HG02759 (cell line): Measurements from ENCODE around the gene SMIM10.
"Not testable (repeated sequence)": the region's sequence is repeated elsewhere in the genome, so short reads cannot be mapped to it uniquely, and the experiment has no call there.

Experiments
- ATAC-seq: cut with Tn5 transposase; IDR thresholded peaks from one replicate; pipeline ENCODE4 v1.9.1; 2021; ENCODE audit warnings: mild to moderate bottlenecking, moderate library complexity; ENCODE audit not compliant: unreplicated experiment

The SMIM10 gene

DNA sequence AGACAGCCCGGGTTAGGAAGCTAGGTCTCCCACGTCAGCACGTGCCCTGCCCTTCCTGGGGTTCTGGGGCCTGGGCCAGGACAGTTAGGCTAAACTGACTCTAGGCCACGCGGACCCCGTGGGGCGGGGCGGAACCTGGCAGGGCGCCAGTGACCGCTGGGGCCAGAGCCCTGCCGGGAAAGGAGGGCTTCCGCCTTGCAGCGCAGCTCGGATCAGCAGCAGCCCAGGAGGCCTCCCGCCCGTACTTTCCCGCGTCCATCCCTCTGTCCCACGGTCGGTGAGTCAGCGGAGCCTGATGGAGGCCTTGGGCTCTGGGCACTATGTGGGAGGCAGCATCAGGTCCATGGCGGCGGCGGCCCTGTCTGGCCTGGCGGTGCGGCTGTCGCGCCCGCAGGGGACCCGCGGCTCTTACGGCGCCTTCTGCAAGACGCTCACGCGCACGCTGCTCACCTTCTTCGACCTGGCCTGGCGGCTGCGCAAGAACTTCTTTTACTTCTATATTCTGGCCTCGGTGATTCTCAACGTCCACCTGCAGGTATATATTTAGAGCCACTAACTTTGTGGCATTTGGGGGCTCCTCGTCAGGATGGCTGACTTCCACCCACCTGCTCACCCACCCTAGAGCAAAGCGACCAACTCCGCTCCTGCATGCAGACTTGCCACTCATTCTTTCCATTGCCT lies at the start of gene SMIM10:
Gene SMIM10 (plus strand): TSS at position 191 of the 681 bp plus-strand sequence. CDS start 105 bp downstream, at position 296.
- peak; percentile 68 for ATAC-seq

DNA sequence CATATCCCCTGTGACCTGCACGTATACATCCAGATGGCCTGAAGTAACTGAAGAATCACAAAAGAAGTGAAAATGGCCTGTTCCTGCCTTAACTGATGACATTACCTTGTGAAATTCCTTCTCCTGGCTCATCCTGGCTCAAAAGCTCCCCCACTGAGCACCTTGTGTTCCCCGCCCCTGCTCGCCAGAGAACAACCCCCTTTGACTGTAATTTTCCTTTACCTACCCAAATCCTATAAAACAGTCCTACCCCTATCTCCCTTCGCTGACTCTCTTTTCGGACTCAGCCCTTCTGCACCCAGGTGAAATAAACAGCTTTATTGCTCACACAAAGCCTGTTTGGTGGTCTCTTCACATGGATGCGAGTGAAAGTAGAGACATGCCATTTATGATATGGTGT lies 44.4 kb upstream of the SMIM10 start:
- ATAC-seq: not testable (repeated sequence)

DNA sequence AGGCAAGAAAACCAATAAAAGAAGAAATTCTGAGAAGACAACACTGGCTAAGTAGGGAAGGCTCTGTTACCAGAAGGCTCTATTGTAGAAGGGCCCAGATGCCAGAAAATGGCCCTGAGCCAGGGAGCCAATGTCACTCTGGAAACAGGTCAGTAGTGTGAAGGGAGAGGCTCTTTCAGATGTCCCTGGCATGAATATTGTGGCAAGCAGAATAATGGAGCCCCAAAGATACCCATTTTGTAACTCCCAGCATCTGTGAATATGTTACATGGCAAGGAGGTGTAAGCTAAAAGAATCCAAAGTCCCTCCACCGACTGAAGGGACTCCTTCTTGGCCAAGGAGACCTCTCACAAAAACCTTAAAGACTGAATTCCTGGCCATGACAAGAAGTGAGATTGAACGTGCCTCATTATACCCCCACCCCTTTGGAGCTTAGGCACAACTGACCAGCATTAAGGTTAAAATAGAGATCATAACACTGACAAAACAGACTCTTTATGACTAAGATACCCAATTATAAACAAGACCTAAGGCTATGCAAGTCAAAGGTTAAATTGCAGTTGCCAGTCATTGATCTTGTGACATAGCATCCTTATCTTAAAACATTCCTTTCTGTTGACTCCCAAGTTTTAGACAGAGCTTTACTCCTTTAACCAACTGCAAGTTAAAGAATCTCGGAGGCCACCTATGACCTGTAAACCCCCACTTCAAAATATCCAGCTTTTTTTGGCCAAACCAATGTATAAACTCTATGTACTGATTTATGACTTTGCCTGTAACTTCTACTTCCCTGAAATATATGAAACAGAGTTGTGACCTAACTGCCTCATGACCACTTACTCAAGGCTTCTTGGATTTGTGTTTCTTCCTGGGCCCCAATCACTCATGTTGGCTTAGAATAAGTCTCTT lies 42.2 kb upstream of the SMIM10 start:
- no peak for ATAC-seq

DNA sequence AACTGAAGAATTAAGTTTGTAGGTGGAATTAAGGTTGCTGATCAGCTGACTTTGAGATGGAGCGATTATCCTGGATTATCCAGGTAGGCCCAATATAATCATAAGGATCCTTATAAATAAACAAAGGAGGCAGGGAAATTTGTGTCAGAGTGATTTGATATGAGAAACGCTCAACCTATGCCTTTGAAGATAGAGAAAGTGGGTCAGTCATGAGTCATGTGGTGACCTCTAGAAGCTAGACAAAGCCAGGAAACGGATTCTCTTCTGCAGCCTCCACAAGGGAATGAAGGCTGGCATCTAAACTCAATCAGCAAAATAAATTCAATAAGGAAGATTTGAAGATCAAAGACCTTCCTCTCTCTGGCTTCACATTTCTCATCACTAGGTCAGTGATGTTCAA lies 41.5 kb upstream of the SMIM10 start:
- no peak for ATAC-seq

DNA sequence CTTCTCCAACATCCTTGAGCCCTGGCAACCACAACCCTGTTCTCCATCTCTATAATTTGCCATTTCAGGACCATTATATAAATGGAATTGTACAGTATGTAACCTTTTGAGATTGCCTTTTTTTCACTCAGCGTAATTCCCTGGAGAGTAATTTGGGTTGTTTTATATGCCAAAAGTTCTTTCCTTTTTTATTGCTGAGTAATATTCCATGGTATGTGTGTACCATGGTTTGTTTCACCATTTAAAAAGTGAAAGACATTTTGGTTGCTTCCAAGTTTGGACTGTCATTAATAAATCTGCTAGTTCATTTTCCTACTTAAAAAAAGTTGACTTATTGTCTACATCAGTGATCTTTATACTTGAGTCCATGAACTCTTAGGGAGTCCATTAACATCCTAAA lies 33.0 kb upstream of the SMIM10 start:
- ATAC-seq: no peak

DNA sequence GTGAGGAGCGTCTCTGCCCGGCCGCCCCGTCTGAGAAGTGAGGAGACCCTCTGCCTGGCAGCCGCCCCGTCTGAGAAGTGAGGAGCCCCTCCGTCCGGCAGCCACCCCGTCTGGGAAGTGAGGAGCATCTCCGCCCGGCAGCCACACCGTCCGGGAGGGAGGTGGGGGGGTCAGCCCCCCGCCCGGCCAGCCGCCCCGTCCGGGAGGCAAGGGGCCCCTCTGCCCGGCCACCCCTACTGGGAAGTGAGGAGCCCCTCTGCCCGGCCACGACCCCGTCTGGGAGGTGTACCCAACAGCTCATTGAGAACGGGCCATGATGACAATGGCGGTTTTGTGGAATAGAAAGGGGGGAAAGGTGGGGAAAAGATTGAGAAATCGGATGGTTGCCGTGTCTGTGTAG lies 30.4 kb upstream of the SMIM10 start:
- not testable (repeated sequence) for ATAC-seq

DNA sequence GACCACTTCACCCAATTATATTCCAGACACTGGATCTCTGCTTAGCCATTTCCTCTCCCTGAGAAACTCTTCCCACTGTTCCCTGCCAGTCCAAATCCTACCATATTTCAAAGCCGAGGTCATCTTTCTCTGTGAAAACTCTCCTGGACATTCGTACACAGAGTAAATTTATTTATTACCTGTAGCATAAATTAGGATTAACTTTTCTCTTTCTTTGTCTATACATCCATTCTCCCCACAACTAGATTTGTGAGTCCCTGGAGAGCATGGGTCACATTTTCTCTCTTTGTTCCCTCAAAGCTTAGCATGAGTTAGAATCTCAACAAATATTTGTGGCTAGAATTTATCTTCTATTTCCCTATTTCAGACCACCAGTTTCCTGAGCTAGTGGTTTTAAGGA lies 27.8 kb upstream of the SMIM10 start:
- no peak for ATAC-seq

DNA sequence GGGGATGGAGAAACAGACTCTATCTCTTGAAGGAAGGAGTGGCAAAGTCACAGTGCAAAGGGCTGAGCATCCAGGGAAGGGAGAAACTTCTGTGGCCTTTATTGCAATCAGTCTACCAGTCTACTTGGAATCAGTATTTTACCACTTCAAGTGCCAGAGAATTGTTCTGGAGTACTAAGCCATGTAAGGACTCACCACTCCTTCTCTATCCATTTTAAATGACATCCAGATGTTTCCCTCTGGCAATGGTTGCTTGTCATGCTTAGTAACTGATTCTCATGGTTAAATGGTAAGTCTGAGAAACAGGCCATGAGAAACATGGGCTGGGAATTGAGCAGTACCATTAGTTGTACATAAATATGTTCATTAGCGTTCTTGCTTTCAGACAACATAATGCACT lies 21.1 kb upstream of the SMIM10 start:
- no peak for ATAC-seq

DNA sequence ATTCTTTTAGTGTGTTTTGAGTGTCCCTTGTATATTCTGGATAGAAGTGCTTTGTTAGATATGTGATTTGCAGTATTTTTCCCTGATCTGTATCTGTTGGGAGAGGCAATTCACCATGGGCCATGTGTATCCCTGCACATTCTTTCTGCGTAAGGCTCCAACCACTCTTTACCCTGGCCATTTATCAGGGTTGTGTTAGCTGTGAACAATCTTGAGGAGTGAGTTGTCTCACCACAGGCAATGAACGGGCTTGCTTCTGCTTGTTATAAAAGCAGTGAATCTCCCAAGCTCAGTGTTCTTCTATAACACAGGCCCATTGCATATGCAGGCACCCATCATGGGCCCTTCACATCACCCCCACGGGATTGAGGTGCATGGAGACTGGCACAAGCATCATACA lies 18.9 kb upstream of the SMIM10 start:
- no peak for ATAC-seq

DNA sequence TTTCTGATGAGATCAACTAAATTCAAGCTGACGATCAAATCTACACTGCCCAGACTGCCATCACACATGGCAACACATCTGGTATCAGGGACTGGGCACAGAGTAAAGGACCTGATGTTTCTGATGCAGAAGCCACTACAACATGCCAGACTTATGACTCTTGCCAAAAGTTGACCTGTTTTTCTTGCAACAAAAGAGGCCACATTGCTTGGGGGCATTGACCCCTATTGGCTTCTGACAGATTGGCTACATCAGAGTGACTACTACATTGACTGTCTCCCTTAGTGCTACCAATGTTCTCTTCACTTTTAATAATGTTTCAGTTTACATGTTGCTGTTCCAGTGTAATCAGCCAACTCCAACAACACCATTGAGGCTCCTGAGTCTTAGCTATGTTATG lies 15.3 kb upstream of the SMIM10 start:
- ATAC-seq: no peak

DNA sequence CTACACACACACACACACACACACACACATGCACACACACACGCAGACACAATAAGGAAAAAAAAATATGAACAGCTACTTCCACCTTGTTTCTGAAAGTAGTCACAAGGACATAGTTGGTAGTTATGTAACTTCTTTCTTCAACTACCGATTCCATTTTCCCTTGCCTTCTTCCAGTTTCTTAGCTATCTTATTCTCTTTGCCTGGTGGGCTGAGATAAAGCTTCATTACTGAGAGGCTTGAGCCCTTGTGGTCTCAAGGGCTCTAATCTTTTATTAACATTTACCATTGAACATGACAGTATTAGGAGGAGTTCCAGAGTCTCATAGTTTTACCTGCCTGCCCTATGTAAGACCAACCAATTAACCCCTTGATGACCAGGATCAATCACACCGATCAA lies 8.9 kb upstream of the SMIM10 start:
- no peak for ATAC-seq

DNA sequence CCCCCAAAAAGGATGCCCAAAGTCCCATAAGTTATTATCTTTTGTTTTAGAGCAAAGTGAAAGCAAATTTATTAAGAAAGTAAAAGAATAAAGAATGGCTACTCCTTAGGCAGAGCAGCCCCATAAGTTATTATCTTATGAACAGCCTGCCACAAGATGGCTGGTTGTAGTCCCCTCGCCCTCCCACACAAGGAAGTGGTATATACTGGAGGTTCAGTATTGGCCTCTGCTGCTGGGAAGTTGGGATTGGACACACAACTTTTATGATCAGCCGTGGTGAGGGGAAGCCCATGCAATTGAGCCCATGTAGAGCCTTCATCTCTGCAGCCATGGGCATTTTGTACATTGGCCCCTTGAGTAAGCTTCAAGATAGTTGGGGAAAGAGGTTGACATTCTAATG lies 8.0 kb upstream of the SMIM10 start:
- ATAC-seq: no peak

DNA sequence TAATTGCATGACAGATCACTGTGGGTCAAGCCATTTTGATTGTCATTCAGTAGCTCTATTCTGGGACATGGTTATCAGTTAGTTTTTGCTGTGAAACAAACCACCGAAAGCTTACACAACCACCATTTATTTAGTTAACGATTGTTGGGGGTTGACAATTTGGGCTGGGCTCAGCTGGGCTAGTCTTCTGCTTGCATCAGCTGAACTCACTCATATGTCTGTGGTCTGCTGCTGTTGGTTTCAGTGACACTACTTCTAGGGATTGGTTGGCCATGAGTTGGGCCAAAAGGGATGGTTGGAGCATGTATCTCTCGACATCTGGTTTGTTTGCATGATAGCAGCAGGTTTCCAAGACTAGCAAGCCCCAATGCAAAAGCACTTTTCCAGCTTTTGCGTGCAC lies 5.3 kb upstream of the SMIM10 start:
- ATAC-seq: no peak

DNA sequence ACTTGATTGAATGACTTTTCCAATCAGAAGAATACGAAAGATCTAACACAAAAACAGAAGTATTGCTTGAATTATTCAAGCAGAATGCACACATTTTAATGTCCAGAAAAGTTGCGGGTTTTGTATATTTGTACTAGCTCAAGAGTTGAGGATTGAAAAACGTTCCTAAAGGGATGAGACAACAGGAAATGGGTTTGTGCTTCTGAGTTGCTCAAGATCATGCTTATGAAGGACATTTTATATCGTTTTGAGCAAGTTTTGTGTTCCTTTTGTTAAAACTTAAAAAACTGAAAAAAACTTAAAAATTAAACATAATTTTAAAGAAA lies 353 bp upstream of the SMIM10 start:
- no peak for ATAC-seq

DNA sequence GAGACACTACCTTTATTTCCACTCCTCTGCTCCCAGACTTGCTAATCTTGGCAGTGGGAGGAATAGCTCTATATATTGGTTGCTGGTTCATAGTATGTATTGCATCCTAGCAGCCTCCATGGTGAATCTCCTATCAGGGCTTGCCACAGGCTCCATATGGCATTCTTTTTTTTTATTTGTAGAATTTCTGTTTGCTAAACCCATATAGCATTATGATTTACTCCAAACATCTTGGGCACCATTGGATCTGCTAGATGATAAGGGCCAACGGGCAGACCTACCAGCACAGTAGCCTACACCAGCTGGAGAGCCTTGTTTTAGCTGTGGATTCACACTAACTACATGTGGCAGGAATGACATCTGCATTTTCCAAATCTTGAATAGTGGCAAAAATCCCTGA lies 6.9 kb downstream of the SMIM10 start:
- no peak for ATAC-seq

DNA sequence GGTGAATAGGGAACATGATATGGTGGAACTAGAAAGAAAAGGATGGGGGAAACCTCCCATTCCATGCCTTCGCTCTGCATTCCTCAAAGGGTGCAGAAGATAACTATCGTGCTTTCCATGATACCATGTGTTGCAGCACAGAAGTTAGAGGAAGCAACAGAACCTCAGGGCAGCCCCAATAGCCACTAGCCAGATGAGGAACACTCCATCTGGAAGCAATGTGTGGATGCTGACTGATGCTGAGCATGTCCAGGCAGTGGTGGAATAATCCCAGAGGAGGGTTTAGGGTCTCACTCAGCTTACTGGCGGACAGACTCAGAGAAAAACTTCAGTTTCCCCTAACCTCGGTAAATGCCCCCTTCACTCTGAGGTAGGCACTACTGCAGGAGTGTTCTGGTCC lies 7.5 kb downstream of the SMIM10 start:
- ATAC-seq: no peak

DNA sequence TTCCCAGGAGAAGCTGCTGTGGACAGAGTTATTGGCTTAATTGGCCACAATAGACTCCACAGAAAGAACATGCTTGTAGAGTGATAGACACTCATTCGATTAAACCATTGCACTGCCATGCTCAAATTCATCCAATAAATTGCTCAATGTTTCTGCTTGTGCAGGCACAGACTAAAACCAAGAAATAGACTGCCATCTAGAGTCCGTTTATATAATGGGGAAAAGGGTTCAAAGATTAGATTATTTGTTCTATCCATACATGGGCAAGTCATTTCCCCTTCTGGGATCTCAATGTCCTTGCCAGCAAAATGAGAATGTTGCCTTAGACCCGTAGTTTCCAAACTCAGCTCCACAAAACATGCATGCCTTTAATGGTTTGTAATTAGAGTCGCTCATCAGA lies 8.7 kb downstream of the SMIM10 start:
- ATAC-seq: no peak

DNA sequence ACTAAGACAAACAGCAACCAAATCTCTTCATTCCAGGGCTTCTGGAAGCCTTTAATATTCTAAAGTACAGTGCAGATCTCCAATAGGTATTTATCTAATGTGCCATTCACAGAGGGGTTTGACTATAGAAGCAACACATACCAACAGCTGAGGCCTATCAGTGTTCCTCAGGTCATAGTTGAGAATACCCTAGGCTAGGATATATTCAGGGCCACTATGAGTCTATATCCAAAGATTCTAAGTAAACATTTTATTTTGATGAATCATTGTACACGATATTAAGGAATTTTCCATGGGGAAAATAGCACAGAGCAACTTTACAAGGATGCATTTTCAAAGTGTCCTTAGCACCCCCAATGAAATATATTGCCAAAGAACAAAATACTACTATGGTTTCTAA lies 9.7 kb downstream of the SMIM10 start:
- ATAC-seq: no peak

DNA sequence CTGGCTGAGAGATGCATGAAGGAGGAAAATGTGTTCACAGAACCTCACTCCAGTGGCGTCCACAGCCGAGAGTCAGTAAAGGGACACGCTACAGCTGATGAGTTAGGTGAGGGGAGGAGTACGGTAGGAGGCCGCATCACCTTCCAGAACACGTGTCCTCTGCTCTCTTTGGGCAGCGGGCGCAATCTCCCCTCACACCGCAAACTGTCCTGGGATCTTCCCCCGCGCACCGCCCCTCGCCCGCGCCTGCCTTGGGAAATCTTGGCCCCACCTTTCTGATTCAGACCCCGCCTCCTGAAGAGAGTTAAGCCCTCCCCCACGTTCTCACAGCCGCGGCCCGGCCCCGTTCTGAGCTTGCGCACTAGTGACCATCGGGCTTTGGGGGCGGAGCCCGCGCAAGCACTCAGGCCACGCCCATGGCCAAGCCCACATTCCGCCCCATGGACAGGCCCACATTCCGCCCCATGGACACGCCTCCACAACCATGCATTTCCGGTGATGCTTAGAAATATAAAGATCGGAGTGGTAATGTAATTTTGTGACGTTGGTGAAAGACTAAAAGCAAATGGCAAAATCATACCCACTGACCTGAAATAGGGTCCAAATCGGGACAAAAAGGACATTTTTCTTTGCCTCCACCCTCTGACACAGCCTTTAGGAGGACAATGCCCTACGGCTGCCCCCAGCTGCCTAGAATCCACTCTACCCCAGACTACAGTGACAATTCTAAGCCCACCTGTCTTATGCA lies 13.3 kb downstream of the SMIM10 start:
- peak; percentile 97 for ATAC-seq

DNA sequence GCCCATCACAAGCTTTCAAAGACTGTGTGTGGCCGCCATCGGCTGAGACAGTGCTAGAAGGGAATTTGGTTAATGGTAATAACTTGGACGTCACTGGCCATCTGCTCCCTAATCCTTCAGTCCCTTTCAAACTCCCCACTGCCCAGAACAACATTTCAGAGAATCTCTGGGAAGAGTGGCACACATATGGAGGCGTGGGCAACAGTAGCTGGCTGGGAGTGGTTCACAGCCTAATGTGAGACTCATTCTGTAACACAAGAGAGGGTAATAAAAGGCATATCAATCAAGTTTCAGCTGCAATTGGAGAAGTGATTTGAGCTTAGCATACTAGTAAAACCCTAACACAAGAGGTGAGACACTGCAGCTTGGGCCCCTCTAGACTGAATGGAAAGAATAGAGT lies 15.4 kb downstream of the SMIM10 start:
- ATAC-seq: no peak

DNA sequence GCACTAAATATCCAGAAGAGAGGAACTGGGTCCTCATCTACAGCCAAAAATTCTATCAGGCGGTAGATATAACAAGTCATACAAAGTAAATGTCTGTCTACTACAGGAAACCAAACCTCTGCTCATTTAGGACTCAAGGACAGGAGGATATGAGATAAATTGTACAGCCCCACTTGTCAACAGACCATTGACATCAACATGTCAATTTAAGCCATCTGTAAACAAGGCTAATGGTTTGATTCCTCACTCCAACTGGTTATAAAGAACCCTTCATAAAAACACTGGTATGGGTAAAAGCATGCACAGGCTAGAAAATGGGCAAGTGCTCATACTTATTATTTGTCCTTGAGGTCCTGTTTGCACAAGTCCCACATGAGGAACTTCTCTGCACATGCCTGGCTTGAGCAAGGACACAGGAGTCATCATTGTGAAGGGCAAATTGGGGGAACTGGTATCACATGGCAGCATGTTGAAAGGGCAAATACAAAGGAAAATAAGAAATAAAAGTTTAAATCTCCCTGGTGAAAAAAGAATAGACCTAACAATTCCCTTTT lies 18.3 kb downstream of the SMIM10 start:
- no peak for ATAC-seq
